Transverse colon (tissue), 4 donors: ENCODE data around the gene SLC25A18. TPM values are rescaled to one million over a fixed set of nuclear protein-coding genes. Genes with fewer than 3 reads are reported as not detected.

Experiments used
- DNase-seq: peaks from one replicate; pipeline ENCODE4 v3.0.0-alpha.2; 2019
- H3K27ac ChIP-seq, 4 donors: fragments of 200-600 bp; sonication (generic); 2 replicates each; pipeline ENCODE4 v1.5.1; 2016 to 2018; ENCODE audit warnings: inconsistent platforms in 4 of 4
- H3K27me3 ChIP-seq: fragments of 200-600 bp; sonication (generic); 2 replicates; pipeline ENCODE4 v1.5.1; 2017; ENCODE audit warnings: inconsistent platforms
- H3K36me3 ChIP-seq, 4 donors: fragments of 200-600 bp; sonication (generic); 2 replicates each; pipeline ENCODE4 v1.5.1; 2017 to 2019; ENCODE audit warnings: inconsistent platforms in 4 of 4
- H3K4me1 ChIP-seq, 4 donors: fragments of 200-600 bp; sonication (generic); 2 replicates each; pipeline ENCODE4 v1.5.1; 2017 to 2020; ENCODE audit warnings: inconsistent platforms in 4 of 4
- H3K4me3 ChIP-seq, 4 donors: fragments of 200-600 bp; sonication (generic); 1 replicate in 1 of 4; 2 replicates in 3 of 4; pipeline versions ENCODE4 v1.5.1 to v1.6.1; 2017 to 2019; ENCODE audit warnings: inconsistent platforms in 4 of 4
- H3K9me3 ChIP-seq, 2 donors: fragments of 200-600 bp; sonication (generic); 2 replicates each; pipeline ENCODE4 v1.5.1; 2017 to 2019; ENCODE audit warnings: inconsistent platforms in 2 of 2
- CTCF ChIP-seq, 5 experiments: fragments of 200-600 bp in 3 of 5; fragments of 450-650 bp in 2 of 5; sonication (generic) in 3 of 5; IDR thresholded peaks; 1 replicate in 2 of 5; 2 replicates in 3 of 5; pipeline ENCODE4 v1.5.1; 2016 to 2017; ENCODE audit warnings: antibody characterized with exemption in 5 of 5, inconsistent platforms in 3 of 5, mild to moderate bottlenecking in 2 of 5, moderate library complexity in 1 of 5
- EP300 ChIP-seq: sonication (generic); formaldehyde crosslinking; IDR thresholded peaks from one replicate; pipeline ENCODE4 v1.6.1; 2017; ENCODE audit warnings: antibody characterized with exemption, low read depth
- POLR2A ChIP-seq: fragments of 450-650 bp; IDR thresholded peaks from one replicate; pipeline ENCODE4 v1.6.1; 2016; ENCODE audit warnings: antibody characterized with exemption, mild to moderate bottlenecking, moderate library complexity
- POLR2AphosphoS5 ChIP-seq, 3 donors: sonication (generic); formaldehyde crosslinking; IDR thresholded peaks; one replicate each; pipeline ENCODE4 v1.6.1; 2016; ENCODE audit warnings: antibody characterized with exemption in 3 of 3
- WGBS, 2 donors: methylation state at CpG; one replicate each; pipeline ENCODE4 v1.1.5; 2018; ENCODE audit warnings: low coverage in 1 of 2; 5-methylcytosine and 5-hydroxymethylcytosine counted together
- in situ Hi-C, 4 donors: fragments of 200-750 bp; cut with MboI; loops; one replicate each; pipeline versions ENCODE4 v1.15.0 to v1.15.1; 2017; ENCODE audit warnings: low sequenced_read_pairs in 3 of 4, low pct_ligation_motif_present in 1 of 4, low pct_unique_long_range_greater_than_20kb in 1 of 4
- intact Hi-C: fragments of 100-400 bp; cut with DNase I; formaldehyde crosslinking; loops from one replicate; pipeline ENCODE4 v1.15.1; 2023; ENCODE audit warnings: low total_unique reads
- total RNA-seq, 4 donors: library from RNA; depleted of rRNA; stranded (reverse); fragments of >200 nt; gene quantifications; one replicate each; pipeline ENCODE4 v1.1.0, GENCODE V29; 2016

The SLC25A18 gene
- total RNA-seq, 4 donors from 2014 or later = 0.75 to 40.4 (median 1.5) TPM

GRCh38 chr22:17637490-17638181, 74.3 kb downstream of the SLC25A18 start:
- H3K4me1 ChIP-seq = peaks cover 0 to 25% (median 17%) of the 10 kb centered on the region in 4 donors
- intact Hi-C loops = loop anchor here (10.0 kb wide), 1 partner anchor 83 kb away; no protein-coding TSS in a partner anchor
- H3K9me3 ChIP-seq = no peaks in the 10 kb centered on the region
- H3K36me3 ChIP-seq = no peaks in the 10 kb centered on the region
- peak overlapping the region; percentile 97 to 99 (median 98) for H3K27ac ChIP-seq
- peak overlapping the region; percentile 30 to 88 (median 68) for H3K4me3 ChIP-seq
- H3K27me3 ChIP-seq = no peaks in the 10 kb centered on the region
- no peak for DNase-seq
- TF ChIP-seq EP300 = no peak
- no peak for TF ChIP-seq POLR2A
- TF ChIP-seq POLR2AphosphoS5 (IDR thresholded peaks at IDR 0.05) = no peak
- TF ChIP-seq CTCF (IDR thresholded peaks at IDR 0.05) = no peak
- in situ Hi-C loops = no loop called here
- 43 to 49% methylated on average over 8 to 10 of the region's 10 CpGs for WGBS, 2 donors

DNA sequence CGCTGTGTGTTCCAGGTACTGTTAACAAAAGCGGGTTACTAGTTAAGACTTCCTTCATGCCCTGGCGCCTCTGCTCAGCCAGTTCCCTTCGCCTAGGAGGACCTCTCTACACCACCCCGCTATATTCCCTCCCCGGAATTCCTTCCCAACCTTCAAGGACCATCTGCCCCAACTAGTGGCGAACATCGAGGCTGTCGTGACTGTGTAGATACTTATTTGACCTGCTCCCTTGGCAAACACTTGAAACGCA, 74.8 kb downstream of the SLC25A18 start:
- TF ChIP-seq POLR2A = no peak
- no peak for TF ChIP-seq CTCF (IDR thresholded peaks at IDR 0.05)
- no peak for TF ChIP-seq EP300
- TF ChIP-seq POLR2AphosphoS5 (IDR thresholded peaks at IDR 0.05) = no peak
- peak overlapping the region; percentile 30 to 88 (median 68) for H3K4me3 ChIP-seq
- no peak for DNase-seq
- no peaks in the 10 kb centered on the region for H3K36me3 ChIP-seq
- WGBS, 2 donors = 0% methylated on average over 3 to 10 of the region's 10 CpGs
- H3K27me3 ChIP-seq = no peaks in the 10 kb centered on the region
- intact Hi-C loops (loop anchor here (10.0 kb wide), 1 partner anchor 83 kb away; no protein-coding TSS in a partner anchor), in situ Hi-C loops (no loop called here)
- peaks cover 0 to 25% (median 17%) of the 10 kb centered on the region in 4 donors for H3K4me1 ChIP-seq
- peak overlapping the region; percentile 97 to 99 (median 98) for H3K27ac ChIP-seq
- H3K9me3 ChIP-seq = no peaks in the 10 kb centered on the region

DNA sequence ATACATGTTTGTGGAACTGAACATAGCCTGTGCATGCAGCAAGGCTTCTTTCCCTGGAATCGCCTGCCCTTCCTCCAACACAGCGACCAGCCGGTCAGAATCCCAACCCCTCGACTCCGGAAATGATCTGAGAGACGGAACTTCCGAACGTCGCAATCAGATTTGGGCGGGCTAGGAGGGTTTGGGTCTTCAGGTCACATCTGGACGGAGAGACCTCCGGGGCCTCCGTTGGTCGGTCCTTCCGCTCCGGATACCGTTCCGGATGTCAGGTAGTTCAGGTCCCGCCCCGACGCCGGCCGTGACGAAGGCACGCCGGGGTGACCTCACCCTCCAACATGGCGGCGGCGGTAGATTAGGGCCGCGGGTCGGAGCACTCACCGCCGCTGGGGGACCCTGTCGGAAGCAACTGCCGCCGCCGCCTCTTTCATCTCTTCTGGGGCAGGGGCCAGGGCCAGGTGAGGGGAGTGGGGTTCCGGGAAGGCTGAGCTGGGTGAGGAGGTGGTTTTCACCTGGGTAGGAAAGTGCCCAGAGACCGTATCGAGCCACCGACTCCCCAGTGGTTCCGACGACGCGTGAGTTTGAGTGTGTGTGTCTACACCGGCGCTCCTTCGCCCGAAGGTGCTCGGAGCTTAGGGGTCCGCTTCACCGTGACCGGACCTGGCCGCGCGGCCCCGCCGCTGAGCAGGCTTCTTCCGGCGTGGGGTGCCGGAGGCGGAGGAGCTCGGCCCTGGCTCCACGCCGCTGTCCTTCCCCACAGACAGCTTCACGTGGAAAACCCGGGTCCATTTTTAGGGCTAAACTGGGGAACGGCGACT, 75.3 kb downstream of the SLC25A18 start, which contains the start of gene BCL2L13:
TSS of gene BCL2L13 (plus strand) at position 326 of the 815 bp plus-strand sequence. CDS start 16,955 bp downstream, outside the sequence.
- H3K27ac ChIP-seq = peak within 1 kb of the TSS; percentile 97 to 99 (median 98)
- peak within 1 kb of the TSS; percentile 30 to 88 (median 68) for H3K4me3 ChIP-seq
- intact Hi-C loops = loop anchor here (10.0 kb wide), 1 partner anchor 84 kb away; no protein-coding TSS in a partner anchor
- peaks cover 0 to 25% (median 17%) of the 10 kb centered on the region in 4 donors for H3K4me1 ChIP-seq
- no peaks in the 10 kb centered on the region for H3K27me3 ChIP-seq
- WGBS, 2 donors = 0% methylated on average over 4 to 52 of the region's 70 CpGs
- in situ Hi-C loops = no loop called here
- peak; percentile 95 for DNase-seq
- H3K9me3 ChIP-seq = no peaks in the 10 kb centered on the region
- no peaks in the 10 kb centered on the region for H3K36me3 ChIP-seq
- TF ChIP-seq CTCF (IDR thresholded peaks at IDR 0.05) = peak in 1 of 5 experiments; percentile 9
- TF ChIP-seq POLR2AphosphoS5 (IDR thresholded peaks at IDR 0.05) = peak; percentile 98 to 99 (median 98)
- peak; percentile 99 for TF ChIP-seq POLR2A
- TF ChIP-seq EP300 = no peak

GRCh38 chr22:17639247-17639741, 76.0 kb downstream of the SLC25A18 start:
- WGBS, 2 donors = 5 to 7% methylated on average over 4 to 8 of the region's 8 CpGs
- peaks cover 0 to 25% (median 17%) of the 10 kb centered on the region in 4 donors for H3K4me1 ChIP-seq
- TF ChIP-seq EP300 = no peak
- TF ChIP-seq POLR2A = peak; percentile 56
- TF ChIP-seq POLR2AphosphoS5 (IDR thresholded peaks at IDR 0.05) = peak; percentile 56 to 84 (median 81)
- no peak for TF ChIP-seq CTCF (IDR thresholded peaks at IDR 0.05)
- H3K9me3 ChIP-seq = no peaks in the 10 kb centered on the region
- peak; percentile 63 for DNase-seq
- no peaks in the 10 kb centered on the region for H3K36me3 ChIP-seq
- peak overlapping the region; percentile 97 to 99 (median 98) for H3K27ac ChIP-seq
- in situ Hi-C loops = no loop called here
- H3K27me3 ChIP-seq = no peaks in the 10 kb centered on the region
- H3K4me3 ChIP-seq = peak overlapping the region; percentile 30 to 88 (median 68)
- intact Hi-C loops = loop anchor here (10.0 kb wide), 1 partner anchor 84 kb away; no protein-coding TSS in a partner anchor
